ENCODE results near the gene ZNF446. TPM values are rescaled to one million over a fixed set of nuclear protein-coding genes. Genes with fewer than 3 reads are reported as not detected.

ZNF446 gene
- total RNA-seq, 1 donor = 18.1 TPM

DNA sequence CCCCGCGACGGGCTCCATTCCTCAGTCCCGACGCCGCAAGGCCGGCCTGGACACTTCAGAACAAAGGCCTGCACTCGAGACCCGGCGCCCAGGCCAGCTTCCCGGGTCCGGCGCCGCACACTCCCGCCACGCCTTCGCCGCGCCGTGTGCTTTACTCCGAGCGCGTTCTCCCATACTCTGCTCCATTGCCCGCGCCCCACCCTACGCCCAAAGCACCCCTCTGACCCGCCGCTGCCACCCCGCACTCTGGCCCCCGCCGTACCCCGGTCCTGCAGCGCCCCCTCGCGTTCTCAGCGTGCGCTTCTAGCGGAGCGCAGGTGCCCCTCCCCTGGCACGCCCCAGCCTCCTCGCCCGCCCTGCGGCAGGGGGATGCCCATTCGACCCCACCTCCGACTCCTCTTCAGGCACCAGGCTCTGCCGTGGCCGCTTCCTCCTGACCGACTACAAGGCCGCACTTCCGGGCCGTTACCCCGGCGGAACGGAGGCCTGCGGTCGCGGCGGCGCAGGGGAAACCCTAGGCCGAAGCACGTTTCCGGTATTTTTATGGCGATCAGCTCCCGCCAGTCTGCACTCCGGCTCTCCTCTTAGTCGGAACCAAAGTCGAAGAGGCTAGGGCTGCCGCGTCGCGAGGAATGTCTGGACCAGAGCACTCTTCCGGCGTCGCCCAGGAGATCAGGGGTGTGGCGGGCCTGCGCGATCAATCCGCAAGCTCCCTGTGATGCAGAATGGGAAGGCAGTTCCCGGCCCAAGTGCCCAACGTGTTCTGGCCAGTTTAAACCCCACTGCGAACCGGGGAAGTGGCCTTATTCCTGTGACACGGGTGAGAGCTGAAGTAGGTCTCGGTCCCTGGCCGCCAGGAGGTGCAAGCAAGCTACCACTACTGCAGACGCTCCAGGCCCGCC lies 43.5 kb downstream of the ZNF446 start, which contains the start of gene ZBTB45:
ZBTB45 (minus strand) TSS at position 456 of the 902 bp plus-strand sequence. CDS start 2,137 bp downstream, outside the sequence.
- H2AFZ ChIP-seq (ENCODE audit: low read length) = peak within 1 kb of the TSS; percentile 99
- no peaks in the 10 kb centered on the region for H3K27me3 ChIP-seq (ENCODE audit: insufficient read depth, low read length)
- peak within 1 kb of the TSS; percentile 77 for H3K4me3 ChIP-seq (ENCODE audit: insufficient read depth, low read length)
- H3K4me2 ChIP-seq (ENCODE audit: insufficient read depth, low read length) = peak within 1 kb of the TSS; percentile 99
- no peaks in the 10 kb centered on the region for H3K9me3 ChIP-seq (ENCODE audit: low read depth, low read length)
- H3K27ac ChIP-seq (ENCODE audit: low read depth, low read length) = peak within 1 kb of the TSS; percentile 81
- peaks cover 41% of the 10 kb centered on the region for H3K79me2 ChIP-seq (ENCODE audit: insufficient read depth, low read length)
- peaks cover 17% of the 10 kb centered on the region for H4K20me1 ChIP-seq (ENCODE audit: insufficient read depth, low read length)
- TF ChIP-seq, protein P1, sequence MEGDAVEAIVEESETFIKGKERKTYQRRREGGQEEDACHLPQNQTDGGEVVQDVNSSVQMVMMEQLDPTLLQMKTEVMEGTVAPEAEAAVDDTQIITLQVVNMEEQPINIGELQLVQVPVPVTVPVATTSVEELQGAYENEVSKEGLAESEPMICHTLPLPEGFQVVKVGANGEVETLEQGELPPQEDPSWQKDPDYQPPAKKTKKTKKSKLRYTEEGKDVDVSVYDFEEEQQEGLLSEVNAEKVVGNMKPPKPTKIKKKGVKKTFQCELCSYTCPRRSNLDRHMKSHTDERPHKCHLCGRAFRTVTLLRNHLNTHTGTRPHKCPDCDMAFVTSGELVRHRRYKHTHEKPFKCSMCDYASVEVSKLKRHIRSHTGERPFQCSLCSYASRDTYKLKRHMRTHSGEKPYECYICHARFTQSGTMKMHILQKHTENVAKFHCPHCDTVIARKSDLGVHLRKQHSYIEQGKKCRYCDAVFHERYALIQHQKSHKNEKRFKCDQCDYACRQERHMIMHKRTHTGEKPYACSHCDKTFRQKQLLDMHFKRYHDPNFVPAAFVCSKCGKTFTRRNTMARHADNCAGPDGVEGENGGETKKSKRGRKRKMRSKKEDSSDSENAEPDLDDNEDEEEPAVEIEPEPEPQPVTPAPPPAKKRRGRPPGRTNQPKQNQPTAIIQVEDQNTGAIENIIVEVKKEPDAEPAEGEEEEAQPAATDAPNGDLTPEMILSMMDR (IDR thresholded peaks at IDR 0.05; ENCODE audit: extremely low read depth, low read depth, low read length) = peak; percentile 51
- H3K36me3 ChIP-seq (ENCODE audit: insufficient read depth, low read length) = peaks cover 4% of the 10 kb centered on the region
- peaks cover 14% of the 10 kb centered on the region for H3K4me1 ChIP-seq (ENCODE audit: insufficient read depth, low read length)
- DNase-seq (ENCODE audit: insufficient read length, low spot score, missing footprints) = peak; percentile 99

DNA sequence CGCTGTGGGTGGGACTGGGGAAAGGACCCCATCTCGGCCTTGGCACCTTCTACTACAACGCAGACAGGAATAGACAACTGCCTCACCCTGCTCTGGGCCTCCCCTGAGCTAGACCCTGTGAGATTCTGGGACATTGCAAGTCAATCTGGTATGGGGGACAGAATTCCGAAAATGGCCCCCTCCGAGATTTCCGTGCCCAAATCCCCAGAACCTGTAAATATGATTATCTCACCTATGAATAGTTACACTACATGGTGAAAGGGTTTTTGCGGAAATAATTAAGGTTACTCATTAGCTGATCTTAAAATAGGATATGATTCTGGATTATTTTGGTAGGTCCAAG lies 44.1 kb downstream of the ZNF446 start:
- TF ChIP-seq, protein P1 (IDR thresholded peaks at IDR 0.05; ENCODE audit: extremely low read depth, low read depth, low read length) = no peak
- Histone ChIP-seq H3K4me3 (ENCODE audit: insufficient read depth, low read length) (peak overlapping the region; percentile 77), H3K9me3 (ENCODE audit: low read depth, low read length) (no peaks in the 10 kb centered on the region)

DNA sequence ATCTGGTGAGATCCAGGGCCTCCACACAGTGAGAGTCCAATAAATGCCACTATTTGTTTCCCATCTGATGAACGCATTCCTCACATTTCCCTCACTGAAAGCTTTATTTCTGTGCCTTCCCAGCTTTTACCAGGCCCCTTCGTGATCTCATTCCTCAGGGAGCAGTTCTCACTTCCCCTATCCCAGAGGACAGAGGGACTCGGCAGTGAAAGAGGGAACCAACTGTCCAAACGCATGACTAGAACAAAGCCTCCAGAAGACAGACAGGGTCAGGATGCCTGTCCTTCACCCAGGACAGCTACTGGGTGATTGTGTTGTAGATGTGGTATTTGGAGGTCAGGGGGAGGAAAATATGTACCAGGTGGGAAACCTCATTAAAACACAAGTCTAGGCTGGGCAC lies 45.5 kb downstream of the ZNF446 start:
- Histone ChIP-seq H3K4me3 (ENCODE audit: insufficient read depth, low read length) (no peak overlapping the region), H3K4me2 (ENCODE audit: insufficient read depth, low read length) (no peak overlapping the region), H3K4me1 (ENCODE audit: insufficient read depth, low read length) (peaks cover 14% of the 10 kb centered on the region), H3K27ac (ENCODE audit: low read depth, low read length) (no peak overlapping the region), H3K36me3 (ENCODE audit: insufficient read depth, low read length) (peaks cover 4% of the 10 kb centered on the region), H4K20me1 (ENCODE audit: insufficient read depth, low read length) (peaks cover 9% of the 10 kb centered on the region), H3K27me3 (ENCODE audit: insufficient read depth, low read length) (no peaks in the 10 kb centered on the region), H3K9me3 (ENCODE audit: low read depth, low read length) (no peaks in the 10 kb centered on the region), H3K79me2 (ENCODE audit: insufficient read depth, low read length) (peaks cover 22% of the 10 kb centered on the region), H2AFZ (ENCODE audit: low read length) (no peak overlapping the region)
- peak; percentile 42 for DNase-seq (ENCODE audit: insufficient read length, low spot score, missing footprints)
- TF ChIP-seq, protein P1 (IDR thresholded peaks at IDR 0.05; ENCODE audit: extremely low read depth, low read depth, low read length) = no peak

More for the DNA sequence above, 44.1 kb downstream of the ZNF446 start:
- peaks cover 37% of the 10 kb centered on the region for H3K79me2 ChIP-seq (ENCODE audit: insufficient read depth, low read length)
- DNase-seq (ENCODE audit: insufficient read length, low spot score, missing footprints) = no peak
- peaks cover 14% of the 10 kb centered on the region for H4K20me1 ChIP-seq (ENCODE audit: insufficient read depth, low read length)
- no peaks in the 10 kb centered on the region for H3K27me3 ChIP-seq (ENCODE audit: insufficient read depth, low read length)
- peaks cover 4% of the 10 kb centered on the region for H3K36me3 ChIP-seq (ENCODE audit: insufficient read depth, low read length)
- peak overlapping the region; percentile 81 for H3K27ac ChIP-seq (ENCODE audit: low read depth, low read length)
- H2AFZ ChIP-seq (ENCODE audit: low read length) = peak overlapping the region; percentile 99
- H3K4me2 ChIP-seq (ENCODE audit: insufficient read depth, low read length) = peak overlapping the region; percentile 99
- H3K4me1 ChIP-seq (ENCODE audit: insufficient read depth, low read length) = peaks cover 14% of the 10 kb centered on the region

DNA sequence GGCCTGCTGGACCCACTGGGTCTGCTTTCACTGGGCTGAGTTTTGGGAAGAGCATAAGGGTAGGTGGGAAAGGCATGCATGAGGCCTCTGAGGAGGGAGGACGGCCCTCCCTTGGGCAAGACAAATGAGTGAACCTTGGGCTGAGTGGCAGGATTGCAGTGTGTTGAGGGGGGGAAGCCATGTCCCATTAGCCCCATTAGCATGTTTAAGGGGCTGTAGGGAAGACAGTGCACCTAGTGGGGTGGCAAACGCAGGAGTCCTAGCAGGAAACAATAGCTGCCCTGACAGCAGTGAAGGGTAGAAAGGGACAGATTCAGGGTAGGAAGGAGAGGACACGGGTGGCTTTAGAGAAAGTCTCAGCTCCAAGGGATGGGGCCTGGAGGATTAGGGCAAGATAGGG lies 46.6 kb downstream of the ZNF446 start:
- TF ChIP-seq, protein P1 (IDR thresholded peaks at IDR 0.05; ENCODE audit: extremely low read depth, low read depth, low read length) = no peak
- no peaks in the 10 kb centered on the region for H3K9me3 ChIP-seq (ENCODE audit: low read depth, low read length)
- DNase-seq (ENCODE audit: insufficient read length, low spot score, missing footprints) = peak; percentile 29
- no peak overlapping the region for H2AFZ ChIP-seq (ENCODE audit: low read length)
- H3K27ac ChIP-seq (ENCODE audit: low read depth, low read length) = no peak overlapping the region
- peaks cover 14% of the 10 kb centered on the region for H3K4me1 ChIP-seq (ENCODE audit: insufficient read depth, low read length)
- no peak overlapping the region for H3K4me2 ChIP-seq (ENCODE audit: insufficient read depth, low read length)
- H3K79me2 ChIP-seq (ENCODE audit: insufficient read depth, low read length) = peaks cover 12% of the 10 kb centered on the region
- H4K20me1 ChIP-seq (ENCODE audit: insufficient read depth, low read length) = peaks cover 6% of the 10 kb centered on the region
- no peaks in the 10 kb centered on the region for H3K27me3 ChIP-seq (ENCODE audit: insufficient read depth, low read length)
- no peak overlapping the region for H3K4me3 ChIP-seq (ENCODE audit: insufficient read depth, low read length)
- no peaks in the 10 kb centered on the region for H3K36me3 ChIP-seq (ENCODE audit: insufficient read depth, low read length)
